Measurements from ENCODE around the gene TRIM2. TPM values are rescaled to one million over a fixed set of nuclear protein-coding genes. Genes with fewer than 3 reads are reported as not detected.
A peak's percentile ranks its signal among the peaks of the same experiment; 100 is the strongest.

The TRIM2 gene
- total RNA-seq, 1 donor: 78.5 TPM

GRCh38 chr4:153204728-153205648 is 745 bp downstream of the TRIM2 start:
- peak; percentile 39 for DNase-seq (ENCODE audit: low read depth)
- peak overlapping the region; percentile 57 for H3K4me3 ChIP-seq (ENCODE audit: low read depth, low read length)
- TF ChIP-seq CTCF (IDR thresholded peaks at IDR 0.05; ENCODE audit: insufficient read depth, low read length): no peak

GRCh38 chr4:153205757-153206156 is 1.5 kb downstream of the TRIM2 start:
- no peak for TF ChIP-seq CTCF (IDR thresholded peaks at IDR 0.05; ENCODE audit: insufficient read depth, low read length)
- no peak for DNase-seq (ENCODE audit: low read depth)
- no peak overlapping the region for H3K4me3 ChIP-seq (ENCODE audit: low read depth, low read length)

GRCh38 chr4:153206534-153206933 is 2.3 kb downstream of the TRIM2 start:
- no peak for DNase-seq (ENCODE audit: low read depth)
- no peak overlapping the region for H3K4me3 ChIP-seq (ENCODE audit: low read depth, low read length)
- no peak for TF ChIP-seq CTCF (IDR thresholded peaks at IDR 0.05; ENCODE audit: insufficient read depth, low read length)

GRCh38 chr4:153207027-153207426 is 2.8 kb downstream of the TRIM2 start:
- no peak for TF ChIP-seq CTCF (IDR thresholded peaks at IDR 0.05; ENCODE audit: insufficient read depth, low read length)
- no peak for DNase-seq (ENCODE audit: low read depth)
- no peak overlapping the region for H3K4me3 ChIP-seq (ENCODE audit: low read depth, low read length)

GRCh38 chr4:153207567-153207966 is 3.3 kb downstream of the TRIM2 start:
- no peak for DNase-seq (ENCODE audit: low read depth)
- H3K4me3 ChIP-seq (ENCODE audit: low read depth, low read length): no peak overlapping the region
- peak; percentile 61 for TF ChIP-seq CTCF (IDR thresholded peaks at IDR 0.05; ENCODE audit: insufficient read depth, low read length)

GRCh38 chr4:153209410-153209809 is 5.2 kb downstream of the TRIM2 start:
- TF ChIP-seq CTCF (IDR thresholded peaks at IDR 0.05; ENCODE audit: insufficient read depth, low read length): no peak
- no peak for DNase-seq (ENCODE audit: low read depth)
- H3K4me3 ChIP-seq (ENCODE audit: low read depth, low read length): no peak overlapping the region

Measured in fibroblast of the aortic adventitia (primary cell).